ENCODE results near the gene STK4.

STK4 gene

DNA sequence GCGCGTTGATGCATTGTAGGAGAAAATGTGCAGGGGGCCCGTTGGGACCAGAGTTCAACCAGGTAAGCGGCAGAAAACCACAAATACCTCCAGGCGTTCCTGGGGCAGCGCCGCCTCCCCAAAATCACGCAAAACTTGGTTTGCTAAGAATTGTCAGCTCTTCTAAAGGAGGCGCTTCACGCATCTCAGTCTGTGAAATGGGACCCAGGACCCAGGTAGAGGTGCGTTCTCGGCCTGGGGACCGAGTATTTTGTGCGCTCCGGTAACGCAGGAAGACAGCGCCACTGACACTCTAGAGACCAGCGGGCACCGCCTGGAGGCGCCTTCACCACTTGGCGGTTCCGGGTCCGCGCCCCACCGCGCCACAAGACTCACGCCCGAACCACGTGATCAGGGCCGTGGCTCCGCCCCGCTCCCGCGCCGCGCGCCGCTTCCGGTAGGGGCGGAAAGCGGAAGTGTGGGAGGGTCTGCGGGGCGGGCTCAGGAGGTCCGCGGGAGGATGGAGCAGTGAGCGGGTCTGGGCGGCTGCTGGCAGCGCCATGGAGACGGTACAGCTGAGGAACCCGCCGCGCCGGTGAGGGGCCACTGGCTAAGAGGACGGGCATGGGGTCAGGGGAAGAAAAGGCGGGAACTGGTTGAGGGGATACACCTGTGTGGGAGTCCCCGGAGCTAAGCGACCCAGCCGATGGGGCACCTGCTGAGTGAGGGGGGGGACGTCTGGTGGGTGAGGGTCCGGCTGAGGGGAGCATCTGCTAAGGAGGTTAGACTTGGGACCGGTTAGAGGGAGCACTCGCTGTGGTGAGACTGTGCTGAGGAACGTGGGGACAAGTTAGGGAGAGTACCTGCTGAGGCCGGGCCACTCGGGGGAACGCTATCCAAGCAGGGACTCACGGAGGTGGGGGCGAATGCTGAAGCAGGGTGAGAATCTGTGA lies at the start of gene STK4:
Gene STK4 (plus strand): TSS at position 483 of the 932 bp plus-strand sequence. CDS start 57 bp downstream, at position 540.
- peak; percentile 53 for DNase-seq

DNA sequence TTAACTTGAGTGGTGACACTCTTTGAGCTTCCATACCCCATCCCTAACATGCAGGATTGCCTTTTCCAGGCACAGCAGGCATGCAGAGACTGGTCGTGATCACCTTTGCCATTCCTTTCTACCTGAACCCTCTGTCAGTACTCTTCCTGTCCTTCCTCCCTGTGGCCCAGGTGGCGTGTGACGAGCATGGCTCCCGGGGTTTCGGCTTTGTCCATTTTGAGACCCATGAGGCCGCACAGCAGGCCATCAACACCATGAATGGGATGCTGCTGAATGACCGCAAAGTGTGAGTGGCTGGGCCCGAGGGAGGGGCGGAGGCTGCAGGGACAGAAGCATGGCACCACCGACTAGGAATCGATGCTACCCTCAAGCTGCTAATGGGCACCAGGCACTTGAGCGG lies 49.7 kb upstream of the STK4 start:
- DNase-seq, result no peak

DNA sequence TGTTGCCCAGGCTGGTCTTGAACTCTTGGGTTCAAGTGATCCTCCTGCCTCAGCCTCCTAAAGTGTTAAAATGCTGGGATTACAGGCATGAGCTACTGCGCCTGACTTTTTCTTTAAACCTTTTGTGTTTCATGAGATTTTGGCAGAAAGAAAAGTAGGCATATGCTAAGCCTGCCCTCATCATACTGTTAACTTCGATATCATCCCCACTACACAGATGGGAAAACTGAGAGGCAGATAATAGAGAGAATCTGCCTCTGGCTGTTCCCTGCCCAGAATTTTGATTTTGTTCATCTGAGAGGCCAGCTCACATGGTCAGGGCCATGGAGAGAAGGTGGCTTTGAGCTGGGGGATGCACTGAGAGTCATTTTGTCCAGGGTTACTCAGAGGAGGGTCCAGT lies 48.9 kb upstream of the STK4 start:
- DNase-seq, result no peak

DNA sequence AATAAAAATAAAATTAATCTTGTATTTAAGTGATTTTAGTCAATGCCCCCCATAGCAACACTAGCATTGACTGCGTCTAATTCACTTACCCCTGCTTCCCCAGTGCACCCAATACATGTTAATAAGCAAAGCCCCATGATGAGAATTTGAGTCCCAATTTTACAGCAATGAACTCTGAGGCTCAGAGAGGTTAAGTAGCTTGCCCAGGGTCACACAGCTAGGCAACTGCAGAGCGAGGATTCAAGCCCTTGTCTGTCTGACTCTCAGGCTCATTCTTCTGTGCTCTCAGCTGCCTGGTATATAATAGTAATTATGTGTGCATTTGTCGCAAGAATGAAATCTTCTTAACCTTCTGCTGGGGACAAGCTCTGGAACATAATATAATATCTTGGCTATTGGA lies 48.0 kb upstream of the STK4 start:
- DNase-seq, result no peak

DNA sequence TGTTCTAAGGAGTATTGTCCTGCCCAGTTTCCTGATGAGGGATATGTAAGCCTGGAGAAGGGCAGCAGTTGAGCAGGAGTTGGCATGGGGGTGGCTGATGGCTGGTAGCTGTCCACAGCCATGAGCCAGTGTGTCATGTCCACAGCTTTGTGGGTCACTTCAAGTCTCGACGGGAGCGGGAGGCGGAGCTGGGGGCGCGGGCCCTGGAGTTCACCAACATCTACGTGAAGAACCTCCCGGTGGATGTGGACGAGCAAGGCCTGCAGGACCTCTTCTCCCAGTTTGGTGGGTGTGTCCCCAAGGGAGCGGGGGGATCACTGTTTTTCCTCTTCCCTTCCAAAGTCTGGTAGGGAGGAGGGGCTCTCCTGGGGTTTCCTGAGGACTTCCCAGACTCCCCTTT lies 47.6 kb upstream of the STK4 start:
- DNase-seq, result no peak

DNA sequence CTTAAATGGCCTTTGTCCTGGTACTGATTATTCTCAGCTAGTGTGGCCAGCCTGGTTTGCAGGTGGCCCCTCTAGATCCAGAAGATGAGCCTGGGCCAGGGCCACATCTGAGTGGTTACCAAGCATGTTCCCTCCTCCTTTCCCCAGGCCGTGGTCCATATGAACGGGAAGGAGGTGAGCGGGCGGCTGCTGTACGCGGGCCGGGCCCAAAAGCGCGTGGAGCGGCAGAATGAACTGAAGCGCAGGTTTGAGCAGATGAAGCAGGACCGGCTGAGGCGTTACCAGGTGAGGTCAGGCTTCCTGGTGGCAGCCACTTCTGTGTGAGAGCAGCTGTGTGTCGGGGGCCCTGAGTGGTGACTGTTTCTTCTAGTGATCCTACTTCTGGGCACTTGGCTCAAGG lies 44.9 kb upstream of the STK4 start:
- no peak for DNase-seq

DNA sequence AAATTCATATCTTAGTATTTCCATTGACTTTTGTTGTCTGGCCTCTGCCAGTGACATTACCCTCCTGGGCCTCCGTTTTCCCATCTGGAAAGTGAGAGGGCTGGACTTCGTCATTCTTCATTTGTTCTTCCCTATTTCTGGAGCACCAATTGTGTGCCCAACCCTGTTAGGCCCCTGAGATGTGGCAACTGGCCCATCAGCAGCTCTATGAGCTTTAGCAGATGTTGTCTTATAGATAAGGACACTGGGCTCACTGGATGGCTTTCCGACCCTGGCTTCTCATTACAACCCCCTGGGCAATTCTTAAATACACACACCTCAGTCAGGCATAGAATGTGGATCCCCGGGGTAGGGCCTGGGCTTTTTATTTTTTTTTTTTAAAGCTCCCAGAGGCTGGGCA lies 41.8 kb upstream of the STK4 start:
- no peak for DNase-seq

DNA sequence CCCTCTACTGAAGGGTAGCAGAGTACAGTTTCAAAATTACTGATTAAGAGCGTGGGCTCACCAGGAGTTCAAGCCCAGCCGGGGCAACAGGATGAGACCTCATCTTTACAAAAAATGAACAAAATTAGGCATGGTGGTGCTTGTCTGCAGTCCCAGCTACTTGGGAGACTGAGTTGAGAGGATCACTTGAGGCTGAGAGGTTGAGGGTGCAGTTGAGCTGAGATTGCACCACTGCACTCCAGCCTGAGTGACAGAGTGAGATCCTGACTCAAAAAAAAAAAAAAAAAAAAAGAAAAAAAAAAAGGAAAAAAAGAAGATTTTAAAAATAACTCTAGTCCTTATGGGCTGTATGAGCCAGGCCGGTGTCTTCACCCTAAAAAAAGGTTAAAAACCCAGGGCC lies 37.7 kb upstream of the STK4 start:
- no peak for DNase-seq

DNA sequence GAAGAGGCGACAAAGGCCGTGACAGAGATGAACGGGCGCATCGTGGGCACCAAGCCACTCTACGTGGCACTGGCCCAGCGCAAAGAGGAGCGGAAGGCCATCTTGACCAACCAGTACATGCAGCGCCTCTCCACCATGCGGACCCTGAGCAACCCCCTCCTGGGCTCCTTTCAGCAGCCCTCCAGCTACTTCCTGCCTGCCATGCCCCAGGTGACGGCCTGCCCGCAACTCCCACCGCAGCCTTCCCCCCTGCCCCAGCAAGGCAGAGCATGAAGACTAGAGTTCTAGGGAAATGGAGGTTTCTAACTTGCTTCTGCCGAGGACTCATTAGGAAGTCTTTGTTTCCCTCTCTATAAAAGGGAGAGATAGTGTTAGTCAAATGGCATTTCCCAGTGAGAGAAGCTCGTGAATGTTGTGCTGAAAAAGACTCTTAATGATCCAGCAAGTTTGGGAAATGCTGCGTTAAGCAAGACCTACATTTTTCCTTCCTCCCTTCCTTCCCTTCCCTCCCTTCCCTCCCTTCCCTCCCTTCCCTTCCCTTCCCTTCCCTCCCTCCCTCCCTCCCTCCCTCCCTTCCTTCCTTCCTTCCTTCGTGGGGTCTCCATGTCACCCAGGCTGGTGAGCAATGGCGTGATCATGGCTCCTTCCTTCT lies 35.7 kb upstream of the STK4 start:
- DNase-seq, result no peak

DNA sequence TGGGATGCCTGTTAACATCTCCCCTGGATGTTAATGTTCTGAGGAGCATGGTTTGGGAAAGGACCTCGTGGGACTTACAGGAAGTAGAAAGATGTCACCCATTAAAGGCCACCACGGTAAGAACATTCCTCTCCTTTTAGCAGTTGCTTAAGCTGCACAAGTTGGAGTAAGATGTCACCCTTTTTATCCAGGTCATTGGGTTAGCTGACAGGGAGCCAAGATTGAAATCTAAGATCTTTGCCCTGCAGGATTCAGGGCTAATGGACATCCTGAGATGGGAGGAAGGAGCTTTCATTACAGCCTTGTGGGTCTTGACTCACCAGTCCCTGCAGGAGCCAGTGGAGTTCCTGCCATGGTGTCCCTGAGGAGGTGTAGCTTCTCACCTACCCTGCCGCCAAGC lies 34.4 kb upstream of the STK4 start:
- DNase-seq, result no peak

DNA sequence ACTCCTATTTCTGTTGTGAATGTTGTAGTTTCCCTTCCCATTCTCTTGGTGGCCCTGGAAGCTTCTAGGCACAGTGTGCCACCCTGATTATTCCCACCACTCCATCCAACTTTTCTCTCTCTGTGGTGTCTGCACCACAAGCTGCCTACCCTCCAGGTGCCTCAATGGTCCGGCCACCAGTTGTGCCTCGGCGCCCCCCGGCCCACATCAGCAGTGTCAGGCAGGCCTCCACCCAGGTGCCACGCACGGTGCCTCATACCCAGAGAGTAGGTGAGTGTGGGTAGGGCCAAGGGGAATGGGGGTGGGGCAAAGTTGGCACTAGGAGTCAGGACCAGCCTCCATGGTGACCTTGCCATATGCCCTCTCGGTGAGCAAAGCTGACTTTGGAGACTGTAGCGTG lies 33.4 kb upstream of the STK4 start:
- no peak for DNase-seq

DNA sequence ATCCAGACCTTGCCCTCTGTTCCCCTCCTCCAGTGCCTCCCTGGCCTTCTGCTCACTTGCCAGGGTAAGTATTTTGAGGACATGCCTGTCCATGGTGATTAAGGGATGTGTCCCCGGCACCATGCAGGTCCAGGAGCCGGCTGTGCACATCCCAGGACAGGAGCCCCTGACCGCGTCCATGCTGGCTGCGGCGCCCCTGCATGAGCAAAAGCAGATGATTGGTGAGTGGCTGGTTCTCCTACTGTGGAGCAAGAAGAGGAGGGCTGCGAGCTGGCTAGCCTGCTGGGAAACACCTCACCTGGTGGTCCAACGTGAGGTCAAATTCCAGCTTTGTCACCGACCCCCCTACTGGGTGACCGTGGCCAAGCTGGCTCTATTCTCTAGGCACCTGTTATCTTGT lies 29.8 kb upstream of the STK4 start:
- DNase-seq, result no peak

DNA sequence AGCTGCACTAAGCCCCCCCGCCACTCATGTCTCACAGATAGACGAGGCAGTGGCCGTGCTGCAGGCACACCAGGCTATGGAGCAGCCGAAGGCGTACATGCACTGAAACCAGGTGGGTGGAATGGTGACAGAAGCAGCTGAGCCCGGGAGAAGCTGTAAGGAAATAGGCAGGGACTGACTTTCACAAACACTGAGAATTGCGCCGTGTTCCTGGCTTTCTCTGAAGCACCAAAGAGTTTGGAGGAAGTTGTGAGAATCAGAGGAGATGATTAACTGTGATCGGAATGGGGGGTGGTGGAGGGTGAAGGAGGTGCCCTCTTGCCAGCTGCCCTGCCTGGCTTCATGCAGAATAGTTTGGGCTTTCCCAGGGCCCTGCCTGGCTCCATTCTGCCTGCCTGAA lies 27.7 kb upstream of the STK4 start:
- no peak for DNase-seq

DNA sequence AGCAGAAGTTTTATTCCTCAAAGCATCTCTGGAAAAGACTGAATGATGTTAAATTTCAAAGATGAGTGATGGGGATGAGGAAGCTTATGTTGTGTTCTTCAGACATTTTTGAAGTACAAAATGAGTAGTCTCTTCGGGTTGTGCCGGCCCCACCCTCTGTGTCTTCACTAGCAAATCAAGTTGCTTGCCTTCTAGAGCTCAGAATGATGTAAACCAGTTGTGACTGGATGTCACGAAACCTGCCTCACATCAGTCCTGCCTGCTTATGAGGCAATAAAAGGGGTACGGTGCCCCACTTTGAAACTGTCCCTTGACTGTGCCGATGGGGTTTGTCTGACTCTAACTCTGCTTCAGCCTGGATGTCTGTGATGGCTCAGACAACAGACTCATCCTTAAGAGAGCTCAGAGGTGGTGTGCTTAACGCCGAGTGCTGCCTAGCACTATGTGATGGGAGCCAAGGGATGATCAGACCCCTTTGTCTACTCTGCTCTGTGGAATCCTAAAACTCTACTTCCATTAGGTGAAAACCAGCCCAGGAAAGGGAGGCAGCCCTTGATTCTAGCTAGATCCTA lies 25.1 kb upstream of the STK4 start:
- no peak for DNase-seq

DNA sequence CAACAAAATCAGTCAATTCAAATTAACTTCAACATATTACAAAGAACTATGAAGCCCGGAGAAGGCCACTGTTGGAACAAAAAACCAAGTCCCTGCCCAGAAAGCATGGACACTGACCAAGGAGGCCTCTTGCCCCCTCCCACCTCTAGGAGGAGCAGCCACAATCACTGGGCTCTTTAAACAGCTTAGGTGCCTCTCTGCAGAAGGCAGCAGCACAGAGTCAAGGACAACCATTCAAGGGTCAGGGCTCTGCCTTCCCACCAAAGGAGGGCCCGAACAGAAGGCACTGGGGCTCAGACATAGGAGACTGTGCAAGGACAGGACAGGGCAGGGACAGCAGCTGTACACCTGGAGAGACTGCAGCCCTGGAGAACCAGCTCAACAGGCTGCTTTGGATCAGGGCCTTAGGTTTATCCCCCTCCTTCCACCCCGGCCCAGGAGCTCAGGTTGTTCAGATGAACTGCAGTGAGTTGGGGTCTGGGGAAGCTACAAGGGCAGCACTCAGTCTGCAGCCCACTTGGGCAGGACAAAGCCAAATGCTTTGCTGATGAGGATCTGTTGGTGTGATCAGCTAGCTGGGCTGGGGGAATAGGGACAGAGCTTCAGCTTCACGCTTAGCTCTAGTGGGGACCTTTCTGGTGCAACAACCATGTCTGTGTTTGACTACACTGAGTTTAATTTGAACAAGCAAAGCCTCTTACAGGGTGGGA lies 23.9 kb upstream of the STK4 start:
- no peak for DNase-seq

DNA sequence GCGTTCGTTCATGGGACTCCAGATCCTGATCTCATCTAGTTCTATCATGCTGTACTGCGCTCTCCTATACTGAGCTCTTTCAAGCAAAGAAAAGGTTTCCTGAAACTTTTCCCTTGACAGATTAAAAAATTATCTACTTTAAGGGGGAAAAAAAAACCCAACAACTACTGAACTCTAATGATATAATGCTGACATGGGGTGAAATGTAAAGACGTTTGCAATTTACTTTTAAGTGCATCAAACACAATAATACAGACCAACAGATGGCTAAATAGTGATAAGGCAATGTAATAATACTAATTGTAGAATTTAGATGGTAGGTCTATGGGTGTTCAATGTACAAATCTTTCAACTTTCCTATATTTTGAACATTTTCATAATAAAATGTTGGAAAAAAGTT lies 22.5 kb upstream of the STK4 start:
- DNase-seq, result no peak

DNA sequence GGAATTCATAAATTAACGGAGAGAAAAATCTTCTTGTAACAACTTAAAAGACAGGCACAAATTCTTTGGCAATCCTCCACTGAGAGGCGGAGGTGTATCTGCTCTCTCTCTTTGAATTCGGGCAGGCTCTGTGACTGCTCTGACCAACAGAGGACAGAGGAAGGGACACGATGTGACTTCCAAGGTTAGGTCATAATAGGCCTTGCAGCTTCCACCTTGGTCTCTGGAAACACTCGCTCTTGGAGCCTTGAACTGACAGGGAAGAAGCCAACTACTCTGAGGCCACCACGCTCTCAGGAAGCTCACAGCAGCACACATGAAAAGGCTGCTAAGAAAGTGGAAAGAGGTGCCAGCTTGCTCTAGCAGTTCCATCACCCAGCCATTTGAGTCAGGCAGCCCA lies 21.1 kb upstream of the STK4 start:
- no peak for DNase-seq

DNA sequence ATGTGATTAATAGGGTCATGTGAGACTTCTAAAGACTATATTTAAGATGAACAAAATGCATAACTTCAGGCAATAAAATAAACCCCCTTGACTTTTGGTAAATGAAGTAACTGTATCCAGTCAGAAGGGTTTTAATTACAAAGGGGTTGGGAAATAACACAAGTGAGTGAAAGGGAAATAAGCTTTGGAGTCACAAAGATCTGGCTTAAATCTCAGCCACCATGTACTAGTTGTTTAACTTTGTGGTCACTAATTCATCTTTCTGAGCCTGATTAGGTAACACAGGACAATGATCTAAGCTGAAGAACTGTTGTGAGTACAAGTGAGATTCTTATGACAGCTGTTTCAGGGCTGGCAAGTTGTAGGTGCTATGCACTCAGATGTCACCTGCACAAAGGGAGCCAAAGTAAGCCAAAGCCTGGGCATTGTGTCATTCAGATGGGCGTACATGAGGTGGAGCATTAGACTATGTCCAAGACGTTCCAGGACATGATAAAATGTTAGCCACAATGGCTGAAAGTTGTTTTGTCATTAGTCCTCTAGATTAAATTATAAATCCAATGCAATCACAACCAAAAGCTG lies 19.9 kb upstream of the STK4 start:
- no peak for DNase-seq

DNA sequence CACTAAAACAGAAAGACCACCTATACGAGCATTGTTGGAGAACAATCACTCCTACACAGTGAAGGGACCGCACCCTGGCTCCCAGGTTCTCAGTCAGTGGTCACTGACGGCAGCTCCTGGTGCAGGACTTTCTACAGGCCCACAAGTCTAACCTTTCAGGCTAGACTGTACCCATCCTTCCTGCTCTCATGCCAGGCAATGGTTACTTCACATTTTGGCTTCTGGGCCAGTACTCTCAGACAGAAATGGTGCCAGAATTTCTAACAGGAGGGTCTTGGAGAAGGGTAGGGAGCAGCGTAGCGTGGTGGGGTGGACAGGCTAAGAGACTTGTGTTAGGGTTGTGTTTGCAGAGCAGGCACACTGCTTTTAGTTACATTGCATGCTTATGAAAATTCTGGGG lies 18.2 kb upstream of the STK4 start:
- no peak for DNase-seq

DNA sequence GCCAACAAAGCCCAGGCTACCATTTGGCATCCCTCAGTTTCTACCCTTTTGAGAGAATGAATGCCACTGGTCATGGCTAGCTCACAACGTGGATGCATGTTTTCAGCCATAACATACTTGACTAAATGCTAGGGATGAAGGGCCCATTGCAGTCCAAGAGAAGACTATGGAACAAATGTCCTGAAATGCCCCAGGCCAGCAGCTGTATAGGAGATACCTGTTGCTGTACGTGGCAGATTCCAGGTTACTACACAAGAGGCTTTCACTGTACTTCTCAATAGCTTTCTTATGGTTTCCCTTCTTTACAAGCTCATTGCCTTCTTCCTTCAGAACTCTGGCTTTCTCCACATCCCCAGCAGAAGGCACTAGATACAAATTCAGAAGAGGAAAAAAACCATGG lies 17.8 kb upstream of the STK4 start:
- no peak for DNase-seq

DNA sequence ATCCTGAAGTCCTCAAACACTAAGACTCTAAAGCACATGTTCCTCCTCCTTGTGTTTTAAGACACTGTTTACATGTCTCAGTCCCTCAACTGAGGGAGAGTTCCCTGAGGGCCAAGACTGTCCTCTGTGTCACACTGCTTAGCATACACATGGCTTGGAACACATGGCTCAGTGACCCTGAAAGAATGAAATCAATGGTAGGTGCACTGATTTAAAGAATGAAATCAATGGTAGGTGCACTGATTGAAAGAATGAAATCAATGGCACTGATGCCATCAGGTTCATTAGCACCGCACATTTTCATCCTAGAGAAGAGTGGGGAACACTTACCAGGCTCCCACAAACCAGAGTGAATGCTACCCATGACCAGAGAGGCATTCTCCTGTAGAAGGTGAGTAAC lies 15.9 kb upstream of the STK4 start:
- no peak for DNase-seq

DNA sequence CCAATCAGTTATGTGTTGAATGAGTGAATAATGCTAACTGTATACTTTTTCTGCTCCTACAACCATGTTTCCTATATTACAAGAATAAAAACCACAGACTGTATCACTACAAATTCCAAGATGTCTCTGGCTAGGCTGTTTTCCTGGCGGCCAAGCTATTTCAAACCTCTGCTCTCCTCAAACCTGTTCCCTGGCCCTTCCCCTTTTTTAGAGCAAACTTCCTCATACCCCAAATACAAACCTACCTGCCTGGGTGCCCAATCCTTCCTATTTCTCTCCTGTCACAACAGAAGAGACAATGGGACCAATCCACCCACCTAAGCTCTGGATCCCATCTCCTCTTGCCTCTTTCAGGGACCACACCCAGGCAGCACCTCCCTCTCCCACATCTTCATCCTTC lies 13.6 kb upstream of the STK4 start:
- DNase-seq, result no peak

DNA sequence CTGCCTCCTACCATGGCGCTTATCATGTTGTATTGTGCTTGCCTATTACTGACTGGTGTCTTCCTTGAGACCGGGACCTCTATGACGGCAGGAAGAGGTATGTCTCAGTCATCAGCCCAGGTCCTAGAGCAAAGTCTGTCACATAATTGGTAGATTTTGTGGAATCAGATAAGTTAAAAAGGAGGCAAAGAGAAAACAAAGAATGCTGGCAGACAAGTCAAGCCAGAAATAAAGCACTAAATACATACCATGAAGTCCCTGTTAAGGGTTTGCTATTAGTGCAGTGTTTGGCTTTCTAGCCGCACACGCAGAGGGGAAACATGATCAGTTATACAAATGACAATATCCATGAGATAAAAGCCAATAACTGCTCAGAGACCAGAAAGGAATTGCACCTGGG lies 12.1 kb upstream of the STK4 start:
- DNase-seq, result no peak

All from NCI-H1417 treated with DMSO at 0.1 percent for 48 hours (cell line).